Fibroblast of lung (primary cell): ENCODE results near the gene CD83.

Experiments
- EZH2 ChIP-seq: IDR thresholded peaks from 2 replicates; pipeline ENCODE4 v1.5.1; 2012; ENCODE audit warnings: low read length, control low read depth, mild to moderate bottlenecking; ENCODE audit errors: missing control alignments
- TF ChIP-seq, protein P1 (sequence below), 2 donors: IDR thresholded peaks in 1 of 2; conservative IDR thresholded peaks in 1 of 2; 1 replicate in 1 of 2; 2 replicates in 1 of 2; pipeline ENCODE4 v1.5.1; 2011 to 2012; ENCODE audit warnings: low read length in 2 of 2, control low read depth in 1 of 2, inconsistent platforms in 1 of 2, low read depth in 1 of 2, mild to moderate bottlenecking in 1 of 2

DNA sequence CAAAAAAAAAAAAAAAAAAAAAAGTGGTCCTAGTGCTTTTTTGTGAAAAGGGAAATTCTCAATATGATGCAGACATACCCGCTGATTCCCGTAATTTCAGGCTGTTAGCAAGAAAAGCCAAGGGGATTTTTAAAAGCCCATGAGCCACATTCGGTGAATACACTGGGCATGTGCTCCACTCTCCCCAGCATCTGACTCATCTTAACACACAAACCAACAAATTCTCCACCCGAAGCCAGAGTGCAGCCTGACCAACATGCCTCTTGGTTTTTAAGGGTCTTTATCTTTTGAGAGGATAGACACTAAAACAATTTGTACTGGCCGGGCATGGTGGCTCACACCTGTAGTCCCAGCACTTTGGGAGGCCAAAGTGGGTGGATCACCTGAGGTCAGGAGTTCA, 45.5 kb upstream of the CD83 start:
- TF ChIP-seq, protein P1, sequence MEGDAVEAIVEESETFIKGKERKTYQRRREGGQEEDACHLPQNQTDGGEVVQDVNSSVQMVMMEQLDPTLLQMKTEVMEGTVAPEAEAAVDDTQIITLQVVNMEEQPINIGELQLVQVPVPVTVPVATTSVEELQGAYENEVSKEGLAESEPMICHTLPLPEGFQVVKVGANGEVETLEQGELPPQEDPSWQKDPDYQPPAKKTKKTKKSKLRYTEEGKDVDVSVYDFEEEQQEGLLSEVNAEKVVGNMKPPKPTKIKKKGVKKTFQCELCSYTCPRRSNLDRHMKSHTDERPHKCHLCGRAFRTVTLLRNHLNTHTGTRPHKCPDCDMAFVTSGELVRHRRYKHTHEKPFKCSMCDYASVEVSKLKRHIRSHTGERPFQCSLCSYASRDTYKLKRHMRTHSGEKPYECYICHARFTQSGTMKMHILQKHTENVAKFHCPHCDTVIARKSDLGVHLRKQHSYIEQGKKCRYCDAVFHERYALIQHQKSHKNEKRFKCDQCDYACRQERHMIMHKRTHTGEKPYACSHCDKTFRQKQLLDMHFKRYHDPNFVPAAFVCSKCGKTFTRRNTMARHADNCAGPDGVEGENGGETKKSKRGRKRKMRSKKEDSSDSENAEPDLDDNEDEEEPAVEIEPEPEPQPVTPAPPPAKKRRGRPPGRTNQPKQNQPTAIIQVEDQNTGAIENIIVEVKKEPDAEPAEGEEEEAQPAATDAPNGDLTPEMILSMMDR (conservative IDR thresholded peaks at IDR 0.05 in 1 of 2, IDR thresholded peaks at IDR 0.05 in 1 of 2; ENCODE audit: low read depth in 1 of 2, low read length in 2 of 2) = no peak
- no peak for TF ChIP-seq EZH2
